ENCODE measurements around the gene TNIP2.

GRCh38 chr4:2697995-2698414, 58.1 kb downstream of the TNIP2 start:
- TF ChIP-seq CTCF (IDR thresholded peaks at IDR 0.05; ENCODE audit: low read length) (no peak), EZH2phosphoT487 (IDR thresholded peaks at IDR 0.05; ENCODE audit: low read length) (no peak), EZH2 (optimal IDR thresholded peaks at IDR 0.05; ENCODE audit: low read depth, low read length) (no peak)

Measured in MM.1S (cell line).